SK-N-MC (cell line): ENCODE measurements around the gene HTD2.

ENCODE experiments used
- DNase-seq: peaks from one replicate; pipeline ENCODE4 v3.0.0-alpha.2; 2011; ENCODE audit warnings: low read depth, low spot score
- H3K27ac ChIP-seq: fragments of 200-600 bp; sonication (generic); 2 replicates; pipeline ENCODE4 v1.5.1; 2016; ENCODE audit warnings: mixed run types
- H3K36me3 ChIP-seq: fragments of 200-600 bp; sonication (generic); 2 replicates; pipeline ENCODE4 v1.6.1; 2017; ENCODE audit warnings: antibody characterized with exemption, low read length, mixed read lengths; ENCODE audit not compliant: insufficient read depth
- H3K4me3 ChIP-seq: fragments of 200-600 bp; sonication (generic); 2 replicates; pipeline ENCODE4 v1.5.1; 2016
- H3K9ac ChIP-seq: fragments of 200-600 bp; sonication (generic); 2 replicates; pipeline ENCODE4 v1.8.0; 2017; ENCODE audit warnings: mixed run types, mixed read lengths; ENCODE audit not compliant: insufficient read length
- H3K9me3 ChIP-seq: fragments of 200-600 bp; sonication (generic); 2 replicates; pipeline ENCODE4 v1.6.1; 2017; ENCODE audit warnings: low read depth, mild to moderate bottlenecking, antibody characterized with exemption, low read length, moderate library complexity, mixed read lengths
- EZH2 ChIP-seq: fragments of 200-600 bp; sonication (generic); IDR thresholded peaks from one replicate; pipeline ENCODE4 v1.6.1; 2017; ENCODE audit warnings: antibody characterized with exemption
- FOXP2 ChIP-seq: optimal IDR thresholded peaks from 2 replicates; pipeline ENCODE3; 2011; ENCODE audit warnings: mild to moderate bottlenecking, moderate library complexity; ENCODE audit not compliant: insufficient read depth; ENCODE audit errors: extremely low read length, control extremely low read depth
- POLR2AphosphoS5 ChIP-seq: IDR thresholded peaks from 2 replicates; pipeline ENCODE4 v1.6.1; 2012; ENCODE audit warnings: mild to moderate bottlenecking, low read depth, low read length, borderline replicate concordance

The HTD2 gene

DNA sequence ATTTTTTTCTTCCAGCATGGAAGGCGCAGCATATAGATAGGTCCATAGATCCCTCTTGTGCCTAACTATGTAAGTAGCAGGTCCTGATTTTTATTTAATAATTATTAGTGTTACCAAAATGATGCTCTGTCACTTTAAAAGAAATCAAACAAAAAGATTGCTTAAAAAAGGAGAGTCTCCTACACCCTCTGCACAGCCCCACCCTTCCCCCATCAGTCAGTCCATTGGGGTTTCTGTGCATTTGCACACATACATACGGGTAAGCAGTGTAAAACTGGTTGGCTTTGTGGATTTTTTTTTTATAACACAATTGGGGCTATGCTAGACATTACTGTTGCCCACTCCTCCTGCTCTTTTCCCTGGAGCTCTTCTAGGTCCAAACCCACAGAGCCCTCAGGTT is 7.2 kb upstream of the HTD2 start:
- H3K36me3 ChIP-seq, result peaks cover 2% of the 10 kb centered on the region; the same call in 1 of the 2 replicates
- peak overlapping the region; percentile 25 for H3K27ac ChIP-seq
- no peaks in the 10 kb centered on the region for H3K9me3 ChIP-seq
- DNase-seq, result no peak
- H3K4me3 ChIP-seq, result no peak overlapping the region
- TF ChIP-seq EZH2 (no peak), POLR2AphosphoS5 (no peak), FOXP2 (no peak)
- H3K9ac ChIP-seq, result no peak overlapping the region

DNA sequence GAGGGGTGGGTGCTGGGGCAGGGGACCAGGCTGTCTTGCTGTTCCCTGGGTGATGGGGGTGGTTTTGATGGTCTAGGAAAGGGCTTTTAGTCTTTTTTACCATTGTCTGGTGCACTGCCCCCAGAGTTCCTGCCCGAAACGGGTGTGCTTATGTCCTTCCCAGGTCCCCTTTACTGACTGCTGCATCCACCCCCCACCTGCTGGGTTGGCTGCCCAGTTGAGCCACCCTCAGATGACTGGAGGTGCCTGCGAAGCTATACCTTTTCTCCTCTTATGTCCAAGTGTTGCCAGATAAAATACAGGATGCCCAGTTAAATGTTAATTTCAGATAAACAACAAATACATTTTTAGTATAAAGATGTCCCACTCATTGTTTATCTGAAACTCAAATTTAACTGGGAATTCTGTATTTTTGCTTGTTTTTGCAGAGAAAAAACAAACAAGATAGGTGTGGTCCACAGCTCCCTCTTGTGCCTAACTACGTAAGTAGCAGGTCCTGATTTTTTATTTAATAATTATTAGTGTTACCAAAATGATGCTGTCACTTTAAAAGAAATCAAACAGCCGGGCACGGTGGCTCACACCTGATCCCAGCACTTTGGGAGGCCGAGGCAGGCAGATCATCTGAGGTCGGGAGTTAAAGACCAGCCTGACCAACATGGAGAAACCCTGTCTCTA is 6.3 kb upstream of the HTD2 start:
- no peaks in the 10 kb centered on the region for H3K9me3 ChIP-seq
- H3K4me3 ChIP-seq, result no peak overlapping the region
- TF ChIP-seq EZH2, result no peak
- TF ChIP-seq FOXP2, result no peak
- no peak for TF ChIP-seq POLR2AphosphoS5
- no peak for DNase-seq
- H3K9ac ChIP-seq, result no peak overlapping the region
- H3K27ac ChIP-seq, result peak overlapping the region; percentile 25; the same call in 1 of the 2 replicates
- H3K36me3 ChIP-seq, result no peaks in the 10 kb centered on the region

DNA sequence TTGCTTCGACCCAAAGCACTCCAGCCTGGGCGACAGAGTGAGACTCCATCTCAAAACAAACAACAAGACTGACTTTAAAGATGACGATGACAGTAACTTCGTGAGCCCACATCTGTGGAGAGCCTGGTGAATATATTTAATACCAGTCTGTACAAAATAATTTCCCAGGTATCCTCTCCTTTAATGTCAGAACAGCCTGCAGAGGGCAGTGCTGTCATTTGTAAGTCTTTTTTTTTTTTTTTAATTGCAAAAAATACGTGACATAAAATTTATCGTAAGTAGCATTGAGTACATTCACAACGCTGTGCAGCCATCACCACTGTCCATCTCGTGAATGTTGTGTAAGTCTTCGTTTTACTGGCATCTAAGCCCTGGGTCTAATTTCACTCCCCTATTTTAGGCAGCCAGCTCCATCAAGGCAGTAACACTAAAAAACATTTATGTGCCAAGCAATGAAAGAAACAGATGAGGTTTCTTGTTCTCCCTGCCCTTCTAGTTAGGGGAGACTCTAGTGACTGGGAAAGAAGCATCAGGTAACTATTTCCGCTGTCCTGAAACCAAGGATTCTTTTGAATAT is 1.4 kb downstream of the HTD2 start:
- TF ChIP-seq EZH2, result no peak
- no peak for TF ChIP-seq POLR2AphosphoS5
- TF ChIP-seq FOXP2, result no peak
- Histone ChIP-seq H3K9me3 (no peaks in the 10 kb centered on the region), H3K9ac (no peak overlapping the region), H3K36me3 (peaks cover 16% of the 10 kb centered on the region; the same call in 1 of the 2 replicates), H3K27ac (no peak overlapping the region), H3K4me3 (peak overlapping the region; percentile 92)
- no peak for DNase-seq

DNA sequence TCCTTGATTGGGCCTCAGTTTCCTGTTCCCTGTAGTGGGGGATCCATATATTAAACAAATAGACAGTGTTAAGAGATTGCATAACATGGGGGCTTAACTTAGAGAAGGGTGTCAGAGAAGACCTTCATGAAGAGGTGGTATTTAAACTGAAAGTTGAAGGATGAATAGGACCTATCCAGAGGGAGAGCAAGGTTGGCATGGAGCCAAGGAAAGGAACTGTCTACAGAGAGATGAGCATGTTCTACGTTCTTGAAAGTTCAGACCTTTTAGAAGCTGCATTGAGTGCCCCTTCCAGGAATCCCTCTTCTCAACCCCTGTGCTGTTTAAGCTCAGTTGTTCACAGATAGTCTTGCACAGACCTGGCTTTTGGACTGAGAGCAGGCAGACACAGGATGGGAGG is 2.4 kb downstream of the HTD2 start:
- H3K36me3 ChIP-seq, result peaks cover 22% of the 10 kb centered on the region
- TF ChIP-seq EZH2, result no peak
- TF ChIP-seq FOXP2, result no peak
- TF ChIP-seq POLR2AphosphoS5, result no peak
- DNase-seq, result no peak
- H3K9me3 ChIP-seq, result no peaks in the 10 kb centered on the region
- no peak overlapping the region for H3K4me3 ChIP-seq
- H3K9ac ChIP-seq, result no peak overlapping the region
- no peak overlapping the region for H3K27ac ChIP-seq

DNA sequence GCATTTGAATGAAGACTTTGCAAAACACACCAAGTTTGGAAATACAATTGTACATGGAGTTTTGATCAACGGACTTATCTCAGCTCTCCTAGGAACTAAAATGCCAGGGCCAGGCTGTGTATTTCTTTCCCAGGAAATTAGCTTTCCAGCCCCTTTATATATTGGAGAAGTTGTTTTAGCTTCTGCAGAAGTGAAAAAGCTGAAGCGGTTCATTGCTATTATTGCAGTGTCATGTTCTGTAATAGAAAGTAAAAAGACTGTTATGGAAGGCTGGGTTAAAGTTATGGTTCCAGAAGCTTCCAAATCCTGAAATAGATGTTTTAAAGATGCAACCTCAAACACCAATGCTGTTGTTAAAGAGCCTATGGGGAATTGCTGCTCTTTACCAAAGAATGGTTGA is 11.5 kb downstream of the HTD2 start:
- H3K9ac ChIP-seq, result no peak overlapping the region
- DNase-seq, result no peak
- peaks cover 36% of the 10 kb centered on the region for H3K36me3 ChIP-seq
- H3K4me3 ChIP-seq, result no peak overlapping the region
- TF ChIP-seq POLR2AphosphoS5, result no peak
- TF ChIP-seq FOXP2, result no peak
- TF ChIP-seq EZH2, result no peak
- no peak overlapping the region for H3K27ac ChIP-seq
- H3K9me3 ChIP-seq, result no peaks in the 10 kb centered on the region

DNA sequence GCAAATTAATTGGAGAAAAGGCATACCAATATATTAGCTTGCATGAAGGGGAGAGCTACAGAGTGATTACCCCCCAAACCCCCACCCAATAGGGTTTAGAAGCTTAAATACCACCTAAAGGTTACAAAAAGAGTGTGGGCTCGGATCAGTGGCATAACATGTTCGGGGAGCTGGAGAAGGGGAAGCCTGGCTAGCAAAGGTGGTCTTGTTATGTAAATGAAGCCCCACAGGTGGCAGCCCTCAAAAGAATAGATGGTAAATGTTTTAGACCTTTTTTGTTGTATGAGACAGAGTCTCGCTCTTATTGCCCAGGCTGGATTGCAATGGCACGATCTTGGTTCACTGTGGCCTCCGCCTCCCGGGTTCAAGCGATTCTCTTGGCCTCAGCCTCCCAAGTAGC is 15.5 kb downstream of the HTD2 start:
- H3K27ac ChIP-seq, result no peak overlapping the region
- TF ChIP-seq EZH2 (no peak), FOXP2 (no peak), POLR2AphosphoS5 (no peak)
- no peak overlapping the region for H3K4me3 ChIP-seq

DNA sequence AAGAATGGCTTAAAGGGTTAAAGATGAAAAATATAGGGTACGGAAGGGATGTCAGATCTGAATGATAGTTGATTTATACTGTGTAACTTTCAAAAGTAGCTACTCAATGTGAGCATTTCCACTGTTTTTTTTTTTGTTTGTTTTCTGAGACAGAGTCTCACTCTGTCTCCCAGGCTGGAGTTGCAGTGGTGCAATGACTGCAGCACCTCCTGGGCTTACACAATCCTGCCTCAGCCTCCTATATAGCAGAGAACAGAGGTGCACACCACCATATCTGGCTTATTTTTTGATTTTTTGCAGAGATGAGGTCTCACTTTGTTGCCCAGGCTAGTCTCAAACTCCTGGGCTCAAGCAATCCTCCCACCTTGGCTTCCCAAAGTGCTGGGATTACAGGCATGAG is 16.5 kb downstream of the HTD2 start:
- Histone ChIP-seq H3K9ac (no peak overlapping the region), H3K9me3 (no peaks in the 10 kb centered on the region), H3K36me3 (peaks cover 3% of the 10 kb centered on the region; the same call in 1 of the 2 replicates), H3K4me3 (no peak overlapping the region), H3K27ac (no peak overlapping the region)
- DNase-seq, result no peak
- TF ChIP-seq EZH2 (no peak), FOXP2 (no peak), POLR2AphosphoS5 (no peak)

More for the DNA sequence above, 15.5 kb downstream of the HTD2 start:
- Histone ChIP-seq H3K36me3 (peaks cover 11% of the 10 kb centered on the region; the same call in 1 of the 2 replicates), H3K9ac (no peak overlapping the region), H3K9me3 (no peaks in the 10 kb centered on the region)
- DNase-seq, result no peak

DNA sequence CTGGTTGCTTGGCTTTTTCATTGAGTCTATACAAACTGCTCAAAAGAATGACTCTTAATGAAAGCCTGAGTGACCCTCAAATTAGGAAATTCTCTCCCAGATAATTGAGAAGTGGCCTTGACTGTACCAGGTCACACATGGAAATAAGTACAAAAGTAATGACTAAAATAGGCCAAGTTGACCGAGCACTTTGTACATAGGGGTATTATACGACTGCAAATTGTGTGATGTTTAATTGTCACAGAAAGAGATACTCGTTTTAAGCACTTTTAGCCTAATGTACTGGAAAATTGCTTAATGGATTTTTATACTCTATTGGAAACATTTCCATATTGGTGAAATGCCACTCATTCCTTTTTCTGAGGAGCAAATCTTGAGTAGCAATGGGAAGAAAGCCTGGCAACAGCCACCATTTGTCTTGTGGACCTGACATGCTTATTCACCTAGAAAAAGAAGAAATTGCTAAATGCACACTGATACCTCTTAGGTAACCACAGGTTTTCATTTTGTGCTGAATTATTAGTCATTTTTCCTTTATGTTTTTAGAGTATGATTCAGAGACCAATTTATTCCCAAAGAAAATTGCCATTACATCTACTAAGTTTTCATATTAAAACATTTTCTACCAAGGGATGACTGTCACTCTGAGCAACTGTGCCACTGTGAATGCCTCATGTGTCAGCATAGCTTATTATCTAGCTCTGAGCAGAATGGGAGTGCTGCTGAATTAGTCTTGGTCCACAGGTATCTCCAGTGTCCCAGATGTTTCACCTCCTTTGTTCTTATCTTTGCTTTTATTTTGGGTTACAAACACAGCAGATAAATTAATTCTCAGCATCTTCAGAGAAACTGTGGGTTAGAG is 17.4 kb downstream of the HTD2 start:
- DNase-seq, result no peak
- H3K4me3 ChIP-seq, result no peak overlapping the region
- TF ChIP-seq POLR2AphosphoS5 (no peak), EZH2 (no peak), FOXP2 (no peak)
- no peaks in the 10 kb centered on the region for H3K9me3 ChIP-seq
- H3K27ac ChIP-seq, result no peak overlapping the region
- no peaks in the 10 kb centered on the region for H3K36me3 ChIP-seq
- H3K9ac ChIP-seq, result no peak overlapping the region
